GM12878 (cell line): ENCODE results near the gene RAB3IL1. TPM values are rescaled to one million over a fixed set of nuclear protein-coding genes. Genes with fewer than 3 reads are reported as not detected.

Experiments
- ATAC-seq: fragments of 200-7000 bp; cut with Tn5 transposase; 3 replicates; pipeline ENCODE4 v1.9.1; 2020; ENCODE audit warnings: mild to moderate bottlenecking, moderate library complexity
- BruUV-seq: library from RNA; stranded (reverse); fragments of 400-500 nt; replicated peaks from 2 replicates; lab custom pipeline; 2021; lab: Mats Ljungman, UMichigan
- CTCF ChIA-PET: fragments of 300-600 bp; sonication (Branson Sonifier 250); formaldehyde crosslinking; extraction: SDS; loops from one replicate; lab custom pipeline; 2021; ENCODE audit warnings: inconsistent platforms; lab: Yijun Ruan, JAX
- POLR2A ChIA-PET: fragments of 350-600 bp; formaldehyde crosslinking; extraction: SDS; loops from one replicate; lab custom pipeline; 2021; ENCODE audit warnings: inconsistent platforms; lab: Charles Lee
- RAD21 ChIA-PET: fragments of 300-600 bp; sonication (Branson Sonifier 250); formaldehyde crosslinking; loops from one replicate; lab custom pipeline; 2023; ENCODE audit warnings: antibody characterized with exemption; ENCODE audit not compliant: unreplicated experiment; lab: Charles Lee
- SMC1A ChIA-PET: fragments of 300-600 bp; sonication (Branson Sonifier 250); formaldehyde crosslinking; loops from one replicate; lab custom pipeline; 2023; ENCODE audit not compliant: unreplicated experiment, uncharacterized antibody; lab: Charles Lee
- DNase-seq: peaks from one replicate; pipeline ENCODE4 v3.0.0-alpha.2; 2011; ENCODE audit warnings: low read depth, low spot score
- FAIRE-seq: peaks from 3 replicates; lab custom pipeline; 2011; peaks lifted over from hg19 to GRCh38; lab: Jason Lieb, UNC
- H2AFZ ChIP-seq: 2 replicates; pipeline ENCODE4 v1.6.0; 2011; ENCODE audit warnings: low read depth, low read length, control low read depth; ENCODE audit not compliant: control insufficient read depth
- H3K27ac ChIP-seq: 2 replicates; pipeline ENCODE4 v1.5.1; 2011; ENCODE audit warnings: control low read depth; ENCODE audit not compliant: control insufficient read depth, insufficient read depth
- H3K27me3 ChIP-seq, 2 experiments: replicated peaks in 1 of 2; 2 replicates each; pipeline versions ENCODE4 v1.6.0 to v1.6.1; 2011; ENCODE audit warnings: low read length in 1 of 2; ENCODE audit not compliant: control insufficient read depth in 2 of 2, insufficient read depth in 2 of 2
- H3K36me3 ChIP-seq, 2 experiments: 2 replicates each; pipeline ENCODE4 v1.5.1; 2011; ENCODE audit warnings: low read length in 1 of 2; ENCODE audit not compliant: control insufficient read depth in 2 of 2, insufficient read depth in 2 of 2
- H3K4me1 ChIP-seq: 2 replicates; pipeline ENCODE4 v1.6.1; 2011; ENCODE audit warnings: mild to moderate bottlenecking, low read length, moderate library complexity, mixed read lengths; ENCODE audit not compliant: control insufficient read depth, insufficient read depth
- H3K4me2 ChIP-seq: 2 replicates; pipeline ENCODE4 v1.6.0; 2011; ENCODE audit warnings: control low read depth; ENCODE audit not compliant: control insufficient read depth, insufficient read depth
- H3K4me3 ChIP-seq: fragments of 200-600 bp; sonication (generic); 2 replicates; pipeline ENCODE4 v1.5.1; 2016
- H3K79me2 ChIP-seq: 2 replicates; pipeline ENCODE4 v1.6.0; 2011; ENCODE audit warnings: low read length; ENCODE audit not compliant: control insufficient read depth, insufficient read depth
- H3K9ac ChIP-seq: 2 replicates; pipeline ENCODE4 v1.8.0; 2011; ENCODE audit warnings: low read length, control low read depth, mixed read lengths; ENCODE audit not compliant: control insufficient read depth, insufficient read depth
- H3K9me3 ChIP-seq: replicated peaks from 3 replicates; pipeline ENCODE4 v1.5.1; 2011; ENCODE audit warnings: mild to moderate bottlenecking, low read length; ENCODE audit not compliant: control insufficient read depth, insufficient read depth
- H4K20me1 ChIP-seq: 2 replicates; pipeline ENCODE4 v1.6.0; 2011; ENCODE audit not compliant: control insufficient read depth, insufficient read depth
- WGBS: methylation state at CpG from one replicate; pipeline ENCODE4 v1.1.6; 2016; ENCODE audit warnings: low lambda C conversion rate; ENCODE audit not compliant: insufficient replicate concordance, insufficient coverage; ENCODE audit errors: missing lambda C conversion rate; 5-methylcytosine and 5-hydroxymethylcytosine counted together
- in situ Hi-C: fragments of 300-500 bp; cut with MboI; formaldehyde crosslinking; loops from 9 replicates; pipeline ENCODE4 v1.14.3; 2018; ENCODE audit warnings: mixed read lengths
- intact Hi-C: fragments of 100-400 bp; cut with micrococcal nuclease; formaldehyde crosslinking; loops from one replicate; pipeline ENCODE4 v1.14.2; 2022; ENCODE audit not compliant: unreplicated experiment
- polyA plus RNA-seq, 11 experiments: library from polyadenylated mRNA; depleted of rRNA in 4 of 11; unstranded in 6 of 11; stranded (reverse) in 5 of 11; fragments of >200 nt; fragmentation: Nextera tagmentation in 4 of 11; fragmentation: Illumina TruSeq in 1 of 11; extraction: Ambion mirVana in 4 of 11; extraction: Trizol in 1 of 11; gene quantifications; 1 replicate in 1 of 11; 2 replicates in 10 of 11; pipeline versions ENCODE4 v1.2.1 to v1.2.3, GENCODE V29; 2011 to 2016; ENCODE audit warnings: inconsistent platforms in 2 of 11, missing spikeins in 2 of 11, low read depth in 1 of 11
- total RNA-seq, 4 experiments: library from RNA; depleted of rRNA in 3 of 4; stranded (reverse); fragments of >200 nt in 3 of 4; fragmentation: Illumina TruSeq in 1 of 4; extraction: Trizol in 1 of 4; gene quantifications; 2 replicates each; pipeline versions ENCODE4 v1.2.1 to v1.2.3, GENCODE V29; 2013 to 2021
- TF ChIP-seq, protein P1 (sequence below): fragments of 450-650 bp; IDR thresholded peaks from 2 replicates; pipeline ENCODE4 v1.6.1; 2017; ENCODE audit warnings: borderline replicate concordance
- TF ChIP-seq, protein P2 (sequence below): fragments of 450-650 bp; IDR thresholded peaks from 2 replicates; pipeline ENCODE4 v1.6.1; 2017; ENCODE audit warnings: mild to moderate bottlenecking
- TF ChIP-seq, protein P3 (sequence below): fragments of 450-650 bp; IDR thresholded peaks from 2 replicates; pipeline ENCODE4 v1.6.1; 2016; ENCODE audit warnings: mild to moderate bottlenecking

The RAB3IL1 gene
- total and polyA plus RNA-seq, 10 of the 15 experiments (the other 5 are each of a cell fraction or from before 2014, with no cell fraction given) = 0.04 TPM; not detected in 9

DNA sequence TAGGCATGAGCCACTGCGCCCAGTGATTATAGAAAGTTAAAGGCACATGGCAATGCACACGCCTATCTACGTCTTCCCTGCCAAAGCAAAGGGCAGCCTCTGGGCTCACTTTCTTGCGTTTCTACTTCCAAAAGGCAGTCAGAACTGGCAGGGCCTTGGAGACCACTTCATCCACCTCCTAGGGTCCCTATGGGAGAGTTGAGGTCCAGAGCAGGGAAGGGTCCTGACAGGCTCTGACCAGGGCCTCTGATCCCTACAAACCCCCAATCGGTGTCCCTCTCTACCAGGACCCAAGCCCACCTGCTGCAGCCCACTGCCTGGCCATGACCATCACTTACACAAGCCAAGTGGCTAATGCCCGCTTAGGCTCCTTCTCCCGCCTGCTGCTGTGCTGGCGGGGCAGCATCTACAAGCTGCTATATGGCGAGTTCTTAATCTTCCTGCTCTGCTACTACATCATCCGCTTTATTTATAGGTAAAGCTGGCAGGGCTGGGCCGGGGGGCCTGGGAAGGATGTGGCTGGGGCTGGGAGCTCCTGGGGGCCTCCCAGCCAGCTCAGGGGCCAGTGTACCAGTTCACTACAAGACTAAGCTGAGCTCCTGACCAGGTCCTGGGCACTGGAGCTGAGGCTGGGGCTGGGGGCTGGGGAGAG lies 34.2 kb upstream of the RAB3IL1 start:
- H3K79me2 ChIP-seq = no peaks in the 10 kb centered on the region
- RAD21 ChIA-PET = interaction anchor here (0.9 to 7.3 kb wide), 4 partner anchors 20 to 155 kb away, joined by 3 to 96 read pairs (median 12); no protein-coding TSS in a partner anchor
- CTCF ChIA-PET = interaction anchor here (1.4 to 8.2 kb wide), 3 partner anchors 54 to 155 kb away, joined by 4 to 188 read pairs (median 136); partner anchors contain the start of genes FEN1 and TMEM258
- no peak overlapping the region for H3K9ac ChIP-seq
- no TSS peak for BruUV-seq
- H4K20me1 ChIP-seq = no peaks in the 10 kb centered on the region
- H3K9me3 ChIP-seq = no peaks in the 10 kb centered on the region
- TF ChIP-seq, protein P1, sequence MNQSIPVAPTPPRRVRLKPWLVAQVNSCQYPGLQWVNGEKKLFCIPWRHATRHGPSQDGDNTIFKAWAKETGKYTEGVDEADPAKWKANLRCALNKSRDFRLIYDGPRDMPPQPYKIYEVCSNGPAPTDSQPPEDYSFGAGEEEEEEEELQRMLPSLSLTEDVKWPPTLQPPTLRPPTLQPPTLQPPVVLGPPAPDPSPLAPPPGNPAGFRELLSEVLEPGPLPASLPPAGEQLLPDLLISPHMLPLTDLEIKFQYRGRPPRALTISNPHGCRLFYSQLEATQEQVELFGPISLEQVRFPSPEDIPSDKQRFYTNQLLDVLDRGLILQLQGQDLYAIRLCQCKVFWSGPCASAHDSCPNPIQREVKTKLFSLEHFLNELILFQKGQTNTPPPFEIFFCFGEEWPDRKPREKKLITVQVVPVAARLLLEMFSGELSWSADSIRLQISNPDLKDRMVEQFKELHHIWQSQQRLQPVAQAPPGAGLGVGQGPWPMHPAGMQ = no peak
- TF ChIP-seq, protein P2, sequence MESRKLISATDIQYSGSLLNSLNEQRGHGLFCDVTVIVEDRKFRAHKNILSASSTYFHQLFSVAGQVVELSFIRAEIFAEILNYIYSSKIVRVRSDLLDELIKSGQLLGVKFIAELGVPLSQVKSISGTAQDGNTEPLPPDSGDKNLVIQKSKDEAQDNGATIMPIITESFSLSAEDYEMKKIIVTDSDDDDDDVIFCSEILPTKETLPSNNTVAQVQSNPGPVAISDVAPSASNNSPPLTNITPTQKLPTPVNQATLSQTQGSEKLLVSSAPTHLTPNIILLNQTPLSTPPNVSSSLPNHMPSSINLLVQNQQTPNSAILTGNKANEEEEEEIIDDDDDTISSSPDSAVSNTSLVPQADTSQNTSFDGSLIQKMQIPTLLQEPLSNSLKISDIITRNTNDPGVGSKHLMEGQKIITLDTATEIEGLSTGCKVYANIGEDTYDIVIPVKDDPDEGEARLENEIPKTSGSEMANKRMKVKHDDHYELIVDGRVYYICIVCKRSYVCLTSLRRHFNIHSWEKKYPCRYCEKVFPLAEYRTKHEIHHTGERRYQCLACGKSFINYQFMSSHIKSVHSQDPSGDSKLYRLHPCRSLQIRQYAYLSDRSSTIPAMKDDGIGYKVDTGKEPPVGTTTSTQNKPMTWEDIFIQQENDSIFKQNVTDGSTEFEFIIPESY = no peak
- TF ChIP-seq, protein P3, sequence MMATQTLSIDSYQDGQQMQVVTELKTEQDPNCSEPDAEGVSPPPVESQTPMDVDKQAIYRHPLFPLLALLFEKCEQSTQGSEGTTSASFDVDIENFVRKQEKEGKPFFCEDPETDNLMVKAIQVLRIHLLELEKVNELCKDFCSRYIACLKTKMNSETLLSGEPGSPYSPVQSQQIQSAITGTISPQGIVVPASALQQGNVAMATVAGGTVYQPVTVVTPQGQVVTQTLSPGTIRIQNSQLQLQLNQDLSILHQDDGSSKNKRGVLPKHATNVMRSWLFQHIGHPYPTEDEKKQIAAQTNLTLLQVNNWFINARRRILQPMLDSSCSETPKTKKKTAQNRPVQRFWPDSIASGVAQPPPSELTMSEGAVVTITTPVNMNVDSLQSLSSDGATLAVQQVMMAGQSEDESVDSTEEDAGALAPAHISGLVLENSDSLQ = no peak
- no peak overlapping the region for H3K27ac ChIP-seq
- FAIRE-seq (no peak), DNase-seq (no peak), ATAC-seq (no peak)
- no peaks in the 10 kb centered on the region for H3K36me3 ChIP-seq
- peaks cover 3% of the 10 kb centered on the region; the same call in 1 of the 2 replicates for H3K4me1 ChIP-seq
- no peaks in the 10 kb centered on the region; a peak in 1 of 4 replicates for H3K27me3 ChIP-seq
- in situ Hi-C loops (no loop called here), intact Hi-C loops (no loop called here)
- SMC1A ChIA-PET = interaction anchor here (0.9 to 7.1 kb wide), 5 partner anchors 14 to 155 kb away, joined by 3 to 86 read pairs (median 4); no protein-coding TSS in a partner anchor
- H3K4me2 ChIP-seq = no peak overlapping the region
- POLR2A ChIA-PET = interaction anchor here (0.6 kb wide), 1 partner anchor 14 kb away, joined by 4 read pairs; no protein-coding TSS in a partner anchor
- no peak overlapping the region for H2AFZ ChIP-seq
- WGBS = 75% methylated on average over 11 of the region's 11 CpGs
- H3K4me3 ChIP-seq = no peak overlapping the region
